HUES48 (cell line): Measurements from ENCODE around the gene LHX6.

Source experiments
- H3K27ac ChIP-seq: one replicate; pipeline ENCODE4 v1.7.0; 2013; ENCODE audit warnings: low read depth, low read length, inconsistent platforms
- H3K27me3 ChIP-seq: 2 replicates; pipeline ENCODE4 v1.6.1; 2013; ENCODE audit warnings: mild to moderate bottlenecking, low read length; ENCODE audit not compliant: control insufficient read depth, insufficient read depth
- H3K36me3 ChIP-seq: 2 replicates; pipeline ENCODE4 v1.6.1; 2013; ENCODE audit warnings: low read length; ENCODE audit not compliant: control insufficient read depth, insufficient read depth
- H3K4me1 ChIP-seq: 2 replicates; pipeline ENCODE4 v1.6.1; 2013; ENCODE audit warnings: mild to moderate bottlenecking, low read length; ENCODE audit not compliant: control insufficient read depth, insufficient read depth
- H3K4me3 ChIP-seq: 2 replicates; pipeline ENCODE4 v1.5.1; 2013; ENCODE audit warnings: mild to moderate bottlenecking, low read depth, low read length
- H3K9ac ChIP-seq: 2 replicates; pipeline ENCODE4 v1.6.1; 2013; ENCODE audit warnings: mild to moderate bottlenecking, low read depth, low read length, moderate library complexity
- H3K9me3 ChIP-seq: 2 replicates; pipeline ENCODE4 v1.6.1; 2013; ENCODE audit warnings: low read length; ENCODE audit not compliant: control insufficient read depth, insufficient read depth

The LHX6 gene

DNA sequence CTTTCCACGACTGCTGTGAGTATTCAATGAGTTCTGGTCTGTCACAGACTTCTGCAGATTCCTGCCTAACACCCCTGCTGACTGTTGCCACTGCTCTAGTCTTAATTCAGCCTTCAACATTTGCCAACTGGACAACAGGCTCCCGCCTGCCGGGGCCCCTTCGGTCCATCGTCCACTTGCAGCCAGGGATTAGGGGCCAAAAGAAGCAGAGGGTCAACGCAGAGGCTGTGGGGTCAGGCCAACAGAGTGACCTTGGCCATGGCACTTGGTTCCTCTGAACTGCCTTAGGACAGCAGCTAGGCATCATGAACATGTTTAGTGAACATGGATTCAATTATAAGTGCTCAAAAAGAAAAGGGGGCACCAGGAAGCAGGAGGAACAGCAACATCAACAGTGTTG is 40.4 kb downstream of the LHX6 start:
- Histone ChIP-seq H3K36me3 (no peaks in the 10 kb centered on the region), H3K9ac (no peak overlapping the region), H3K4me3 (no peak overlapping the region), H3K27me3 (no peaks in the 10 kb centered on the region), H3K27ac (no peak overlapping the region), H3K4me1 (peaks cover 13% of the 10 kb centered on the region), H3K9me3 (no peaks in the 10 kb centered on the region)

DNA sequence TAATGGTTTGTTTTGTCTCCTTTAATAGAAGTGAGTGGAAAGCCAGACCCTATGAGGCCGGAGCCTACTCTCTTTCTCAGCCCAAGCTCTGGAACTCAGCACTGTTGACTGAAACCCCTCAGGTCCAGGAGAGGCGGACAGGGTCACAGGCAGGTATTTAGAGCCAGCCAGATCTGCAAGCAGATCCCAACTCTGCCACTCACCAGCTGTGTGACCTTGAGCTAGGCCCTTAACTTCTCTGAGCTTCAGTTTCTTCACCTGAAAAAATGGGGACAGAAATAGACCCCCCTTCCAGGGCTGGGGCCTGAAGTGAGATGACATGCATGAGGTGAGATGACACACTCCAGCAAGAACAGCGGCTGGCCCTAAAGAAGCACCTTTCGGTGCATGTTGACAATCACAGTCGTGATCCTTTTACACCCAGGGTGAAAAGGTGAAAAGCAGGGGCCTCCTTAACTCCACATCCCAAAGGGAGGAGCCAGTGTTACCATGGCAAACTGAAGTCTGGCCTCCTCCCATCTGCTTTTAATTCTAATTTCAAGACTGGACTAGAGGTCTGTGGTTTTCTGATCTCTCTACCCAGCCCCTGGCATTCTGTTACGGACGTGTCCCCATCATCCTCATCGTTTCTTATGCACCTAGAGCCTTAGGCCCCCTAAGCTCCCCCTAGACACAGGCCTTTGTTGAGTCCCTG is 41.8 kb downstream of the LHX6 start:
- H3K27ac ChIP-seq: no peak overlapping the region
- no peaks in the 10 kb centered on the region for H3K27me3 ChIP-seq
- no peaks in the 10 kb centered on the region for H3K36me3 ChIP-seq
- peaks cover 6% of the 10 kb centered on the region; the same call in 1 of the 2 replicates for H3K4me1 ChIP-seq
- H3K4me3 ChIP-seq: no peak overlapping the region
- no peaks in the 10 kb centered on the region for H3K9me3 ChIP-seq
- H3K9ac ChIP-seq: no peak overlapping the region

DNA sequence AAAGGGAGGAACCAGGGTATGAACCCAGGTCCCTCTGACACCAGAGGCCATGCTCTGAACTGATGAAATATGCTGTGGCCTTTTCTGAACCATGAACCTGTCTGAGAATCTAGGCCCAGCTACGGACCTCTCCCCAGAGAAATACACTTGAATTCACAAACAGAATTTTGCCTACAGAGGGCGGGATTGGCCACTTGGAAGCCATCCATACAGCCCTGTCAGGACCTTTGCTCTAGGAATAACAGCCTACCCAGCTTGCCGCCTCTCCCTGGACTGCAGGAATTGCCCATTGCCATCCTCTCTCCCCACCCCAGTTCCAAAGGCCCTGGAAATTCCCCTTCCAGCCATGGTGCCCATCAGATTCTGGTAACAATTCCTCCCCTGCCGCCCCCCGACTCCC is 42.5 kb downstream of the LHX6 start:
- Histone ChIP-seq H3K27ac (no peak overlapping the region), H3K36me3 (no peaks in the 10 kb centered on the region), H3K4me3 (no peak overlapping the region), H3K9ac (no peak overlapping the region), H3K9me3 (no peaks in the 10 kb centered on the region), H3K27me3 (no peaks in the 10 kb centered on the region), H3K4me1 (no peaks in the 10 kb centered on the region)

DNA sequence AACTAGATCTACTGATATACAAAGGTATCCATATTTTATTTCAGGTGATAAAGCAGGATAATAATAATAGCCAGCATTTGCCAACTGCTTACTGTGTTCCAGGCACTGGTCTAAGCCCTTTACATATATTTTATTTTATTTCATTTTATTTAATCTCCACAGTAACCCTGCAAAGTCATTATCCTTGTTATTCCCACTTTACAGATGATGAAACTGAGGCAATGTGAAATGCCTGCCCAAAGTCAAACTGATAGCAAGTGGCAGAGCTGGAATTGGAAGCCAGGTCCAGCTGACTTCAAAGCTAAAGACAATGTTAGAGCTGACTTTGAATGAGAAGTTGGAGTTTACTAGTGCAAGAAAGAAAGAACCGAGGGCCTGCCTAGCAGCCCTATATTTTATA is 44.2 kb downstream of the LHX6 start:
- H3K36me3 ChIP-seq: no peaks in the 10 kb centered on the region
- H3K27ac ChIP-seq: no peak overlapping the region
- no peak overlapping the region for H3K4me3 ChIP-seq
- H3K27me3 ChIP-seq: no peaks in the 10 kb centered on the region
- H3K9ac ChIP-seq: no peak overlapping the region
- no peaks in the 10 kb centered on the region for H3K4me1 ChIP-seq
- H3K9me3 ChIP-seq: no peaks in the 10 kb centered on the region

DNA sequence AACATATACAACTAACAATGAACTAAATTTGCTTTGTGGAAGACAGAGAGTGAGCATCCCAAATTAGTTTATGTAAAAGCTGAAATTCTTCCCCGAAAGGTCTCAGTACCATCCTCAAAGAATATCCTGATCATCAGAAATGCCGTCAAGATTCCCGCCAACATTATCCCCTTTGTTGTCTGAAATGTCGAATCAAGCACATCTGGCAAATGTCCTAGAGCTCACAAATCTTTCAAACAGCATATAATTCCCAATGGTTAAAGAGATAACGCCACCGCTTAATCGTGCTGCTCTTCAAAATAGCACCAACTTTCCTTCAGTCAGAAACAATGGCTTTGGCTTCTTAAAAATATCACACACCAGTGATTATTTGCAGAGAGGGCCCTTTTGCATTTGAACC is 45.3 kb downstream of the LHX6 start:
- Histone ChIP-seq H3K4me1 (no peaks in the 10 kb centered on the region), H3K4me3 (no peak overlapping the region), H3K9me3 (no peaks in the 10 kb centered on the region), H3K36me3 (no peaks in the 10 kb centered on the region), H3K27me3 (no peaks in the 10 kb centered on the region), H3K9ac (no peak overlapping the region), H3K27ac (no peak overlapping the region)

DNA sequence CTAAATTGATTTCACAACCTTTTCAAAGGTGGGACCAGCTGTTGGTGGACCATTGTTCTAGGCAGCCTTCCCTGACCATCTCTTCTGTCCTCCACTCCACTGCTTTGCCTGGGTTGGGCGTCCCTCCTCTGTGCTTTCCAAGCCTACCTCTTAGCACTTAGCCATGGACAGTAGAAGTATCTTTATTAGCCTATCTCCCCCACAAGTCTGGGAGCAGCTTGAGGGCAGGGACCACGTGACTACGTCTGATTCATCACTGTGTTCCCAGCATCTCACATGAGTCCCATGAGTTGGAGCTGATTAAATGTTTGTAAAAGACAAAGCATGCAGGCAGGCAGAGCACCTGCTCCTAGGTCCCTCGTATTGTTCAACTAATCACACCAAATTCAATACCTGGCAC is 48.1 kb downstream of the LHX6 start:
- H3K27ac ChIP-seq: no peak overlapping the region
- H3K9ac ChIP-seq: no peak overlapping the region

DNA sequence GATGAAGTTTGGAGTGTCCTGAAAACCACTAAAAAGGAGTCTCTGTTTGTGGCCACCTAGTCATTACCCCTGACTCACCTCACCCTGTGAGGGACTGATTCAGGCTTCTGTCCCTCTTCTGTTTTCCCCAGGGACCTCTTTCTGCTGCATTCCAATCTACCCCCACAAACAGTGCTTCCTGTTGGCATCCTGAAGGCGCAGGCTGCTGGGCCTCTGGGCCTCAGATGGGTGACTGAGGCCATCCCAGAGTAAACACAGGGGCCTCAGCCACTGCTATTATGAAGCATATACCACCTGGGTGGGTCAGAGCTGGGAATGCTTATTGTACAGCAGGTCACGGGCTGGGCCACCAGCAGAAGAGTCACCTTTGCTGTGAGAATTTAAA is 49.1 kb downstream of the LHX6 start:
- Histone ChIP-seq H3K4me1 (no peaks in the 10 kb centered on the region), H3K9ac (no peak overlapping the region), H3K4me3 (no peak overlapping the region), H3K27me3 (no peaks in the 10 kb centered on the region), H3K36me3 (no peaks in the 10 kb centered on the region), H3K27ac (no peak overlapping the region), H3K9me3 (no peaks in the 10 kb centered on the region)

More for the DNA sequence above, 48.1 kb downstream of the LHX6 start:
- H3K36me3 ChIP-seq: no peaks in the 10 kb centered on the region
- no peaks in the 10 kb centered on the region for H3K9me3 ChIP-seq
- no peaks in the 10 kb centered on the region for H3K4me1 ChIP-seq
- no peak overlapping the region for H3K4me3 ChIP-seq
- H3K27me3 ChIP-seq: no peaks in the 10 kb centered on the region

DNA sequence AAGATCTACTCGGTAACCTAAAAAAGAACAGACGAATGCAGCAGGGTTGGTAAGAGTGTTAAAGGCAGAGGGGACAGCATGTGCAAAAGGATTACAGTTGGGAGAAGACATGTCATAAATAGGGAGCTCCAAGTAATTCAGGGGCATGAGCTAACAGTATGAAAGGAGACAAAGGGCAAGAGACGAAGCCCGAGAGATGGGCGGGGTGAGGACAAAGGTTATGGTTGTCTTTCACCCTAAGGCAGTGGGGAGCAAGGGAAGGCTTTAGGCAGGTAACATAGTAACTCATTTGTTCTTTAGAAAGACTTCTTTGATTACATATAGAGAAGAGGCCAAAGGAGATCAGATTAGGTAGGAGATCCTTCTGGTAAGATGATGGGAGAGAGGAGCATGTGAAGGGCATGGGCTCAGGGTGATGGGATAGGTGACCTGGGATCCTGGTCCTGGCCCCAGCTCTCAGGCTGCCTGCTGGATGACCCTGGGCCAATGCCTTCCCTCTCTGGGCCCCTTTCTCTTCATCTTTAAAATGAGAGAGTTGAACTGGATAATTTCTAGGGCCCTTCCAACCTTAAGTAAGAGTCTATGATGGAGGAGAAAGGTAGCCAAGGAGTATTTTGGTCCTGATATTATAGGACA is 49.6 kb downstream of the LHX6 start:
- H3K27ac ChIP-seq: no peak overlapping the region
- no peaks in the 10 kb centered on the region for H3K36me3 ChIP-seq
- no peak overlapping the region for H3K9ac ChIP-seq
- no peaks in the 10 kb centered on the region for H3K4me1 ChIP-seq
- H3K4me3 ChIP-seq: no peak overlapping the region
- H3K9me3 ChIP-seq: no peaks in the 10 kb centered on the region
- no peaks in the 10 kb centered on the region for H3K27me3 ChIP-seq

DNA sequence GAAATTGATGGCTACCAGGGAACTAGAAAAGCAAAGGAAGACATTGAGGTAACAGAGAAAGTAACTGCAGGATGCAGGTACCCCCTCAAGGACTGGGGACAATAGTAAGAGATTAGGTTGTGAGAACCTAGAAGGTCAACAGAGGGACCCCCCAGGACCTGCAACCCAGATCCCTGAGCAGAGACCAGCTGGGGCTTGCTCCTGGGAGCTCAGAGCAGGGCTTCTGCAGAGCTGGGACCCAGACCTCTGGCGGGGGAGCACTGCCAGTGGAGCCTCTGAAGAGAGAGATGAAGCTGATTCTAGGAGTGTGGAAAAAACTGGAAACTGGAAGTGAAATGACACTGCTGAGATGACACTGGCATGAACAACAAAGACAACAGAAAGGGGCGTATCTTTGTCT is 51.8 kb downstream of the LHX6 start:
- Histone ChIP-seq H3K27me3 (peaks cover 2% of the 10 kb centered on the region; the same call in 1 of the 2 replicates), H3K9ac (no peak overlapping the region), H3K36me3 (no peaks in the 10 kb centered on the region), H3K9me3 (no peaks in the 10 kb centered on the region), H3K4me3 (no peak overlapping the region), H3K4me1 (no peaks in the 10 kb centered on the region), H3K27ac (no peak overlapping the region)

DNA sequence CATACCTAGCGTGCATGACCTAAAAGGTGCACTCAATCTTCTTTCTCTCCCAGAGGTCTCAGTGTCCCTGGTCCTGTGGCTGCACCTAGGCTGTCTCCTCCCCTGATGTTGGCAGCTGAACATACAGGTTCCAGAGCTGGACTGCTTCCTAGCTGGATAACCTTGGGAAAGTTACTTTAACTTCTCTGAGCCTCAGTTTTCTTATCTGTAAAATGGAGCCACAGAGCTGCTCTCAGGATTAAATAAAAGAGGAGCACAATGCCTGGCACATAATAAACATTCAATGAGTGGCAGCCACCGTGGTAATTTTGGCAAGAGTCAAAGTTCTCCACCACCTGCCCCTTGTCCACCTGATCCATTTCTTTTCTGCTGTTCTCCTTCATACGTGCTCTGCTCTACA is 55.1 kb downstream of the LHX6 start:
- Histone ChIP-seq H3K36me3 (no peaks in the 10 kb centered on the region), H3K9me3 (no peaks in the 10 kb centered on the region), H3K9ac (no peak overlapping the region), H3K27me3 (peaks cover 2% of the 10 kb centered on the region; the same call in 1 of the 2 replicates), H3K4me1 (no peaks in the 10 kb centered on the region), H3K27ac (no peak overlapping the region), H3K4me3 (no peak overlapping the region)

DNA sequence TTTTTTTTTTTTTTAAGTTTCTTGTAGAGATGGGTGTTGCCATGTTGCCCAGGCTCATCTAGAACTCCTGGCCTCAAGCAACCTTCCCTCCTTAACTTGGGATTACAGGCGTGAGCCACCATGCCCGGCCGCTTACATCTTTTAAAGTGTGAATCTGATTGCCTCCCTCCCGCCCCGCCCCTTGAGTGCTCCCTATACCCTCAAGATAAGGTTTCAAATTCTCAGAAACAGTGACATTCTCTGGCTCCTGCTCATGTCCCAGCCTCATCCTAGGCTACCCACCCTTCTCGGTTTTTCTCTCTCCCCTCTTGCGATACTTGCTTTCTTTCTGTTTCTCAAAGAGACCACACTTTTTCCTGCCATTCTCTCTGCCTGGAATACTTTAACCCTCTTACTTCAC is 56.6 kb downstream of the LHX6 start:
- no peaks in the 10 kb centered on the region for H3K4me1 ChIP-seq
- no peak overlapping the region for H3K9ac ChIP-seq
- H3K27me3 ChIP-seq: peaks cover 2% of the 10 kb centered on the region; the same call in 1 of the 2 replicates
- H3K4me3 ChIP-seq: no peak overlapping the region
- no peak overlapping the region for H3K27ac ChIP-seq
- H3K9me3 ChIP-seq: no peaks in the 10 kb centered on the region
- H3K36me3 ChIP-seq: no peaks in the 10 kb centered on the region
